Caco-2 (cell line): ENCODE data around the gene YBX2. TPM values are rescaled to one million over a fixed set of nuclear protein-coding genes. Genes with fewer than 3 reads are reported as not detected.

ENCODE experiments used
- BruUV-seq: library from RNA; stranded (reverse); fragments of 400-500 nt; replicated peaks from 2 replicates; lab custom pipeline; 2021; lab: Mats Ljungman, UMichigan
- CTCF ChIA-PET: fragments of 300-600 bp; sonication (Branson Sonifier 250); formaldehyde crosslinking; loops from one replicate; lab custom pipeline; 2022; ENCODE audit warnings: antibody characterized with exemption; lab: Charles Lee
- POLR2A ChIA-PET: fragments of 300-600 bp; sonication (Branson Sonifier 250); formaldehyde crosslinking; loops from one replicate; lab custom pipeline; 2022; ENCODE audit warnings: antibody characterized with exemption; lab: Charles Lee
- DNase-seq, 2 experiments: peaks; one replicate each; pipeline versions ENCODE4 v3.0.0 to v3.0.0-alpha.2; 2020 to 2022
- H3K27me3 ChIP-seq: replicated peaks from 2 replicates; pipeline ENCODE4 v1.6.0; 2011; ENCODE audit warnings: low read length; ENCODE audit not compliant: control insufficient read depth, insufficient read depth
- H3K36me3 ChIP-seq: 2 replicates; pipeline ENCODE4 v1.5.1; 2011; ENCODE audit warnings: low read length; ENCODE audit not compliant: control insufficient read depth, insufficient read depth
- H3K4me1 ChIP-seq: fragments of 250-450 bp; sonication (Bioruptor Pico); 2 replicates; pipeline ENCODE4 v1.5.1; 2020; ENCODE audit warnings: mild to moderate bottlenecking
- H3K4me3 ChIP-seq: 2 replicates; pipeline ENCODE4 v1.5.1; 2011; ENCODE audit warnings: low read depth, mild to moderate bottlenecking, control low read depth, low read length
- H3K9me3 ChIP-seq: fragments of 250-450 bp; sonication (Bioruptor Pico); 2 replicates; pipeline ENCODE4 v1.5.1; 2020; ENCODE audit warnings: mild to moderate bottlenecking, moderate library complexity
- H3K27ac Mint-ChIP-seq: one replicate; pipeline ENCODE4 v1.8.0; 2022; ENCODE audit warnings: mixed read lengths; ENCODE audit not compliant: unreplicated experiment
- H3K27me3 Mint-ChIP-seq: one replicate; pipeline ENCODE4 v1.8.0; 2022; ENCODE audit warnings: mixed read lengths; ENCODE audit not compliant: insufficient read depth, unreplicated experiment
- H3K36me3 Mint-ChIP-seq: one replicate; pipeline ENCODE4 v1.8.0; 2022; ENCODE audit warnings: mild to moderate bottlenecking, mixed read lengths; ENCODE audit not compliant: insufficient read depth, unreplicated experiment
- H3K4me1 Mint-ChIP-seq: one replicate; pipeline ENCODE4 v1.8.0; 2022; ENCODE audit warnings: low read depth, mixed read lengths; ENCODE audit not compliant: unreplicated experiment
- H3K4me3 Mint-ChIP-seq: one replicate; pipeline ENCODE4 v1.8.0; 2022; ENCODE audit warnings: mild to moderate bottlenecking, moderate library complexity, mixed read lengths; ENCODE audit not compliant: unreplicated experiment
- H3K9me3 Mint-ChIP-seq: one replicate; pipeline ENCODE4 v1.8.0; 2022; ENCODE audit warnings: mixed read lengths; ENCODE audit not compliant: unreplicated experiment
- CTCF ChIP-seq, 2 experiments: fragments of 200-600 bp in 1 of 2; IDR thresholded peaks; 1 replicate in 1 of 2; 2 replicates in 1 of 2; pipeline versions ENCODE4 v1.5.1 to v1.8.0; 2011 to 2022; ENCODE audit warnings: antibody characterized with exemption in 1 of 2, control low read depth in 1 of 2, inconsistent platforms in 1 of 2, low read depth in 1 of 2, low read length in 1 of 2, mild to moderate bottlenecking in 1 of 2, moderate library complexity in 1 of 2; ENCODE audit not compliant: insufficient read depth in 1 of 2, severe bottlenecking in 1 of 2, unreplicated experiment in 1 of 2
- intact Hi-C: fragments of 100-400 bp; cut with micrococcal nuclease; formaldehyde crosslinking; loops from one replicate; pipeline ENCODE4 v1.10.0; 2022; ENCODE audit not compliant: unreplicated experiment
- total RNA-seq: library from RNA; stranded (reverse); gene quantifications from 2 replicates; pipeline ENCODE4 v1.2.3, GENCODE V29; 2022

The YBX2 gene
- total RNA-seq, 1 experiment from 2014 or later, result 27.6 TPM

GRCh38 chr17:7327056-7327455, 32.6 kb upstream of the YBX2 start:
- Mint-ChIP-seq H3K4me3 (no peak overlapping the region), H3K9me3 (no peaks in the 10 kb centered on the region), H3K36me3 (peaks cover 11% of the 10 kb centered on the region), H3K27me3 (no peaks in the 10 kb centered on the region), H3K27ac (no peak overlapping the region), H3K4me1 (peaks cover 10% of the 10 kb centered on the region)
- no TSS peak for BruUV-seq
- intact Hi-C loops, result no loop called here
- DNase-seq, result no peak
- H3K27me3 ChIP-seq, result no peaks in the 10 kb centered on the region
- H3K4me3 ChIP-seq, result no peak overlapping the region
- ChIA-PET POLR2A (no interaction called here), CTCF (no interaction called here)
- no peaks in the 10 kb centered on the region; the same call in 1 of the 2 replicates for H3K36me3 ChIP-seq
- TF ChIP-seq CTCF (IDR thresholded peaks at IDR 0.05; ENCODE audit: insufficient read depth in 1 of 2, low read depth in 1 of 2, low read length in 1 of 2, severe bottlenecking in 1 of 2, unreplicated experiment in 1 of 2), result no peak
- 0 out of 2 replicates have a peak, but pooled peaks cover 4% of the 10 kb centered on the region for H3K4me1 ChIP-seq
- H3K9me3 ChIP-seq, result no peaks in the 10 kb centered on the region

GRCh38 chr17:7326186-7326585, 31.7 kb upstream of the YBX2 start:
- Histone ChIP-seq H3K36me3 (no peaks in the 10 kb centered on the region; the same call in 1 of the 2 replicates), H3K9me3 (no peaks in the 10 kb centered on the region), H3K4me3 (no peak overlapping the region), H3K4me1 (0 out of 2 replicates have a peak, but pooled peaks cover 4% of the 10 kb centered on the region), H3K27me3 (no peaks in the 10 kb centered on the region)
- no peak for TF ChIP-seq CTCF (IDR thresholded peaks at IDR 0.05; ENCODE audit: insufficient read depth in 1 of 2, low read depth in 1 of 2, low read length in 1 of 2, severe bottlenecking in 1 of 2, unreplicated experiment in 1 of 2)
- Mint-ChIP-seq H3K9me3 (no peaks in the 10 kb centered on the region), H3K36me3 (peaks cover 11% of the 10 kb centered on the region), H3K4me1 (peaks cover 10% of the 10 kb centered on the region), H3K27me3 (no peaks in the 10 kb centered on the region), H3K27ac (no peak overlapping the region), H3K4me3 (no peak overlapping the region)
- ChIA-PET CTCF (no interaction called here), POLR2A (no interaction called here)
- intact Hi-C loops, result no loop called here
- no TSS peak for BruUV-seq
- DNase-seq, result no peak

- intact Hi-C loops, result no loop called here
- no peaks in the 10 kb centered on the region for H3K9me3 Mint-ChIP-seq
- H3K27ac Mint-ChIP-seq, result no peak overlapping the region
- TF ChIP-seq CTCF (IDR thresholded peaks at IDR 0.05; ENCODE audit: insufficient read depth in 1 of 2, low read depth in 1 of 2, low read length in 1 of 2, severe bottlenecking in 1 of 2, unreplicated experiment in 1 of 2), result no peak
- H3K4me3 Mint-ChIP-seq, result no peak overlapping the region
- ChIA-PET CTCF (no interaction called here), POLR2A (no interaction called here)
- H3K36me3 Mint-ChIP-seq, result peaks cover 9% of the 10 kb centered on the region
- H3K4me3 ChIP-seq, result no peak overlapping the region
- no peaks in the 10 kb centered on the region for H3K27me3 ChIP-seq
- H3K27me3 Mint-ChIP-seq, result no peaks in the 10 kb centered on the region
- DNase-seq, result no peak
- peaks cover 10% of the 10 kb centered on the region for H3K4me1 Mint-ChIP-seq
- no TSS peak for BruUV-seq
- no peaks in the 10 kb centered on the region for H3K4me1 ChIP-seq
- no peaks in the 10 kb centered on the region; the same call in 1 of the 2 replicates for H3K36me3 ChIP-seq
- H3K9me3 ChIP-seq, result no peaks in the 10 kb centered on the region
These were observed 30.6 kb upstream of the YBX2 start for GRCh38 chr17:7325031-7325528.
